Posterior cingulate gyrus (tissue), 11 donors: ENCODE results near the gene TUBA4B.
"Not testable (repeated sequence)": the region's sequence is repeated elsewhere in the genome, so short reads cannot be mapped to it uniquely, and the experiment has no call there.

ENCODE experiments used
- DNase-seq, 10 donors: peaks; one replicate each; pipeline versions ENCODE4 v3.0.0 to v3.0.0-alpha.2; 2020 to 2021; ENCODE audit warnings: mixed read lengths in 3 of 10
- intact Hi-C: fragments of 100-400 bp; cut with DNase I; formaldehyde crosslinking; loops from one replicate; pipeline ENCODE4 v1.15.1; 2023

TUBA4B gene

GRCh38 chr2:219287116-219287440 is 34.0 kb downstream of the TUBA4B start:
- intact Hi-C loops, DNase-seq: not testable (repeated sequence)

GRCh38 chr2:219287580-219288265 is 34.7 kb downstream of the TUBA4B start:
- intact Hi-C loops = no loop called here

GRCh38 chr2:219289195-219289536 is 36.1 kb downstream of the TUBA4B start:
- DNase-seq = no peak
- intact Hi-C loops = no loop called here

More at GRCh38 chr2:219287580-219288265, 34.7 kb downstream of the TUBA4B start:
- DNase-seq = peak in 1 of 10 donors; percentile 62

- intact Hi-C loops = no loop called here
These were observed 36.7 kb downstream of the TUBA4B start for GRCh38 chr2:219289537-219290361.

GRCh38 chr2:219290381-219291171 is 37.5 kb downstream of the TUBA4B start:
- DNase-seq = peak in 1 of 10 donors; percentile 76
- intact Hi-C loops = no loop called here

More at GRCh38 chr2:219289537-219290361, 36.7 kb downstream of the TUBA4B start:
- DNase-seq = peak; percentile 68 to 98 (median 86)

- DNase-seq = peak in 1 of 10 donors; percentile 66
- intact Hi-C loops = no loop called here
These were observed 38.4 kb downstream of the TUBA4B start for GRCh38 chr2:219291394-219291793.

DNA sequence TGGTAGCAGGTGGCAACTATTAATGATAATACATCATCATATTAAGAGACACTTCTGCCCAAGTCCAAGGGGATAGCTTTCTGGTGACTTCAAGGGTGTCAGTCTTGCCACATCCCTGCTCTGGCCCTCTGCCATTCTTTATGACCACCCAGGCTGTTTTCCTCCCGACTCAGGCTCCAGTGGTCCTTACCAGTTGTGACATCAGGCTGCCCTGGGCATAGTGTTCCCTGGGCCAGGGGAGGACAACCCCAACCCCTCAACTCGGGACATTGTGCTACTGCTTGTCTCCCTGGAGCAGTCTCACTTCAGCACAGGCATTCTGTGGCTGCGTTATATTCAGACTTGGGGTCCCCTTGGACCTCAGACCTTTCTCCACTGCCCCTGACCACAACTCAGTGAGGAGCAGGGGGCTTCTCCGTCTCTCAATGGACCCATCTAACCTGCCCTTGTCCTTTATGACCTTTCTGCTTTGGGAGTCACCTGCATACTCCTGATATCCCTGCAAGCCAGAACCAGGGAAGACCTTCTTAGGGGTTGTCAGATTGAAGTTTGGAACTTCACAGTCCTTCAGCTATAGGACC is 39.0 kb downstream of the TUBA4B start:
- intact Hi-C loops = no loop called here
- DNase-seq = peak in 1 of 10 donors; percentile 39

- DNase-seq = peak in 1 of 10 donors; percentile 72
- intact Hi-C loops = no loop called here
These were observed 39.6 kb downstream of the TUBA4B start for GRCh38 chr2:219292616-219293015.

DNA sequence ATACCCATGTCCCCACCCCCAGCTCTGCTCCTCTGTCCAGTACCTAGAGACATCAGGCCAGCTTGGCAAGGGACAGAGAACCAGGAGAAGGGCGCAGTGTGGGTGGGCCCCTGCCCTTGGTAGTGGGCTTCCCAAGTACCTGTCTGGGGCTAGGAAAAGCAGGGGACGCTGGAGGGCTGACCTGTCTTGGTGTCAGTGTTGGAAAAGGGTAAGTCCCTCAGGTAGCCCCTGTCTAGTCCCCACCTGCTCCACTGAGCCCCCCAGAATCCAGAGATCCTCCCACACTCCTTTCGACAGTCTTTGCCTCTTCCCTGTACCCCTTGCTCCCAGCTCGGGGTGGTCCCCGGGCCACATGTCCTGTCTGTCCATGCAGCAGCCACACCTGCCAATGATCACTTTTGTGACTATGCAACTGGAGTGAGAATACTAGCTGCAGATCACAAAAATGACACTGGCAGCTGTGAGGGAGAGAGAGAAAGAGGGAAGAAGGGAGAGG is 40.7 kb downstream of the TUBA4B start:
- intact Hi-C loops = no loop called here
- DNase-seq = peak in 2 of 10 donors; percentile 10 to 72

GRCh38 chr2:219294356-219295351 is 41.6 kb downstream of the TUBA4B start:
- peak; percentile 77 to 98 (median 84) for DNase-seq
- intact Hi-C loops = loop anchor here (5.0 kb wide), 2 partner anchors 52 to 117 kb away; partner anchors contain the start of genes CNPPD1 and RETREG2

- intact Hi-C loops = loop anchor here (5.0 kb wide), 2 partner anchors 54 to 119 kb away; partner anchors contain the start of genes CNPPD1 and RETREG2
- peak in 1 of 10 donors; percentile 57 for DNase-seq
These were observed 43.1 kb downstream of the TUBA4B start for GRCh38 chr2:219296142-219296541.

DNA sequence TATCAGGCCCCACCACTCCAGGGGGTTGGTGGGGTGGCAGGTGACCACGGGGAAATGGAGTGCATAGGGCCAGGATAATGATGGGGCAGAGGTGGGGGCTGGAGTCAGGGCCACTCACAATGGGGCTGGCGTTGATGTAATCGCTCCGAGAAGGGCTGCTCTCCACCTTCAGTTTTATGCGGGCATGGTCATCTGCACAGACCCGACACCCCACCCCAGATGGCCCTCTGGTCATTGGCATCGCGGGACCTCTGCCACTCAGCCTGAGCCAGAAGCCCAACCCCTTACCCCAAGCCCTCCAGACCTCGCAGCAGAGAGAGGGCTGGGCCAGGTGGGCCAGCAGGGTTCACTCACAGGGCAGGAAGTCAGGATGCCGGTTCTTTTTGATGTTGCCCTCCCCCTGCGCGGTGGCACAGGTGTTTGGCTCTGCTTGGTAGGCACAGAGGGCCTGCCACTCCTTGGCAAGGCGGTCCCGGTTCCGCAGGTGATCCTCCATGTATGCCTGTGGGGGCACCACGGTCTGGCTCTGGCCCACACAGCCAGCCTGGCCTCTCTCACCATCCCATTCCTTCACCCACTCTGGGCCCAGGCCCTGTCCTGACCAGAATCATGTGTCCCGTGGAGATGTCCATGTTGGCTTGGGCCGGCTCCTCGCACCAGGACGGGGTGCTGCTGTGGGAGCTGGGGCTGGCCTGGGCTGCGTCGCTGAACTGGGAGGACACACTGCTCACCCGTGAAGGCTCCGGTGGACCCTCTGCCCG is 43.8 kb downstream of the TUBA4B start:
- intact Hi-C loops = loop anchor here (5.0 kb wide), 2 partner anchors 55 to 120 kb away; partner anchors contain the start of genes CNPPD1 and RETREG2
- peak in 2 of 10 donors; percentile 44 to 78 for DNase-seq

GRCh38 chr2:219297766-219298456 is 44.9 kb downstream of the TUBA4B start:
- DNase-seq = peak in 1 of 10 donors; percentile 66

GRCh38 chr2:219298759-219299371 is 45.8 kb downstream of the TUBA4B start:
- DNase-seq = peak; percentile 79 to 98 (median 94)
- intact Hi-C loops = loop anchor here (1.0 to 5.0 kb wide), 4 partner anchors 22 to 139 kb away; partner anchors contain the start of genes CNPPD1, NHEJ1 and RETREG2

More at GRCh38 chr2:219297766-219298456, 44.9 kb downstream of the TUBA4B start:
- intact Hi-C loops = loop anchor here (1.0 to 5.0 kb wide), 4 partner anchors 21 to 138 kb away; partner anchors contain the start of genes CNPPD1, NHEJ1 and RETREG2

- intact Hi-C loops = loop anchor here (5.0 kb wide), 2 partner anchors 57 to 122 kb away; partner anchors contain the start of genes CNPPD1 and RETREG2
- DNase-seq = peak in 1 of 10 donors; percentile 75
These were observed 46.3 kb downstream of the TUBA4B start for GRCh38 chr2:219299372-219299760.

DNA sequence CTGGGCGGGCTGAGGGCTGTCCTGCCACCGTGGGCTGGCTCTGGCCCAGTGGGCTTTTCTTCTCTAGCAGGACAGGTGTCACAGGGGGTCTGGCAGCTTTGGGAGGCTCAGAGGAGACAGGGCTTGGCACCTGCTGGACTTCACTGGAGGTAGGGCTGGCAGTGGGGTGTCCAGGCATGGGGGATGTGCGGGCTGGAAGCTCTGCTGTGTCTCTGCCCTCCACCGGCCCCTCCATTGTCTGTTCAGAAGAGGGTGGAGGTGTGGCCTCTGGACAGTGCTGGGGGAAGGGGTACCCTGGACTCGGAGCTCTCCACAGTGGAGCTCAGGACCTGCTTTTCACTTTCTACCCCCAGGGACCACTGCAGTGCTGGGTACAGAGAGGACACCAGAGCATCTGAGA is 47.0 kb downstream of the TUBA4B start:
- DNase-seq = no peak
- intact Hi-C loops = no loop called here
